Calu3 (cell line): Measurements from ENCODE around the gene SYNPO. TPM values are rescaled to one million over a fixed set of nuclear protein-coding genes. Genes with fewer than 3 reads are reported as not detected.

Experiments used
- BruUV-seq: library from RNA; stranded (reverse); fragments of 400-500 nt; replicated peaks from 2 replicates; lab custom pipeline; 2021; lab: Mats Ljungman, UMichigan
- CTCF ChIA-PET: fragments of 300-600 bp; sonication (Branson Sonifier 250); formaldehyde crosslinking; loops from one replicate; lab custom pipeline; 2022; ENCODE audit warnings: antibody characterized with exemption; lab: Charles Lee
- DNase-seq: peaks from one replicate; pipeline ENCODE4 v3.0.0; 2022
- H3K27ac Mint-ChIP-seq: one replicate; pipeline ENCODE4 v1.8.0; 2022; ENCODE audit warnings: mixed read lengths; ENCODE audit not compliant: unreplicated experiment
- H3K27me3 Mint-ChIP-seq: one replicate; pipeline ENCODE4 v1.8.0; 2022; ENCODE audit warnings: mixed read lengths; ENCODE audit not compliant: unreplicated experiment
- H3K36me3 Mint-ChIP-seq: one replicate; pipeline ENCODE4 v1.8.0; 2022; ENCODE audit warnings: mild to moderate bottlenecking, moderate library complexity, mixed read lengths; ENCODE audit not compliant: insufficient read depth, unreplicated experiment
- H3K4me1 Mint-ChIP-seq: one replicate; pipeline ENCODE4 v1.8.0; 2022; ENCODE audit warnings: mild to moderate bottlenecking, low read depth, mixed read lengths; ENCODE audit not compliant: unreplicated experiment
- H3K4me3 Mint-ChIP-seq: one replicate; pipeline ENCODE4 v1.8.0; 2022; ENCODE audit warnings: mild to moderate bottlenecking, low read depth, moderate library complexity, mixed read lengths; ENCODE audit not compliant: unreplicated experiment
- H3K9me3 Mint-ChIP-seq: one replicate; pipeline ENCODE4 v1.8.0; 2022; ENCODE audit warnings: low read depth, mixed read lengths; ENCODE audit not compliant: unreplicated experiment
- intact Hi-C: fragments of 100-400 bp; cut with micrococcal nuclease; formaldehyde crosslinking; loops from one replicate; pipeline ENCODE4 v1.10.0; 2022; ENCODE audit not compliant: unreplicated experiment
- total RNA-seq: library from RNA; stranded (reverse); gene quantifications from 2 replicates; pipeline ENCODE4 v1.2.3, GENCODE V29; 2022
- TF ChIP-seq, protein P1 (sequence below): fragments of 200-600 bp; IDR thresholded peaks from one replicate; pipeline ENCODE4 v1.8.0; 2022; ENCODE audit warnings: antibody characterized with exemption; ENCODE audit not compliant: unreplicated experiment

Gene SYNPO
- total RNA-seq, 1 experiment from 2014 or later = 0.92 TPM

DNA sequence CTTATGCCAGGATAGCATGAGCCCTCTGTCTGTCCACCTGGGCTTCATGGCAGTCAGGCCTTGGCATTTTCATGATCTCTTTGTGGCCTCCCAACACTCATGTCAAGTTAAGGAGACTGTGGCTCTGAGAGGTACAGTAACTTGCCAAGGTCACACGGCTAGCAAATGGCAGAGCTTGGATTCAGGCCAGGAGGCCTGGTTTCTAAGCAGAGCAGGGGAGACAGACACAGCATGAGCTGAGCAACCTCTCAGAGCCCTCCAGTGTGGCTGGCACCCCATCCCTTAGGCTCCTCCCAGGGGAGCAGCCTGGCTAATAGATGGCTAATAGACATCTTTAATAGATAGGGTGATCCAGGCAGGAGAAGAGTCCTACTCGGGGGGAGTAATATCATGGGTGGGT is 4.1 kb downstream of the SYNPO start:
- no peak overlapping the region for H3K27ac Mint-ChIP-seq
- H3K27me3 Mint-ChIP-seq = peaks cover 15% of the 10 kb centered on the region
- intact Hi-C loops = loop anchor here (5.0 kb wide), 1 partner anchor 82 kb away; no protein-coding TSS in a partner anchor
- CTCF ChIA-PET = no interaction called here
- H3K9me3 Mint-ChIP-seq = no peaks in the 10 kb centered on the region
- H3K36me3 Mint-ChIP-seq = peaks cover 10% of the 10 kb centered on the region
- no peak for DNase-seq
- no TSS peak for BruUV-seq
- TF ChIP-seq, protein P1, sequence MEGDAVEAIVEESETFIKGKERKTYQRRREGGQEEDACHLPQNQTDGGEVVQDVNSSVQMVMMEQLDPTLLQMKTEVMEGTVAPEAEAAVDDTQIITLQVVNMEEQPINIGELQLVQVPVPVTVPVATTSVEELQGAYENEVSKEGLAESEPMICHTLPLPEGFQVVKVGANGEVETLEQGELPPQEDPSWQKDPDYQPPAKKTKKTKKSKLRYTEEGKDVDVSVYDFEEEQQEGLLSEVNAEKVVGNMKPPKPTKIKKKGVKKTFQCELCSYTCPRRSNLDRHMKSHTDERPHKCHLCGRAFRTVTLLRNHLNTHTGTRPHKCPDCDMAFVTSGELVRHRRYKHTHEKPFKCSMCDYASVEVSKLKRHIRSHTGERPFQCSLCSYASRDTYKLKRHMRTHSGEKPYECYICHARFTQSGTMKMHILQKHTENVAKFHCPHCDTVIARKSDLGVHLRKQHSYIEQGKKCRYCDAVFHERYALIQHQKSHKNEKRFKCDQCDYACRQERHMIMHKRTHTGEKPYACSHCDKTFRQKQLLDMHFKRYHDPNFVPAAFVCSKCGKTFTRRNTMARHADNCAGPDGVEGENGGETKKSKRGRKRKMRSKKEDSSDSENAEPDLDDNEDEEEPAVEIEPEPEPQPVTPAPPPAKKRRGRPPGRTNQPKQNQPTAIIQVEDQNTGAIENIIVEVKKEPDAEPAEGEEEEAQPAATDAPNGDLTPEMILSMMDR = no peak
- peaks cover 34% of the 10 kb centered on the region for H3K4me1 Mint-ChIP-seq
- no peak overlapping the region for H3K4me3 Mint-ChIP-seq

DNA sequence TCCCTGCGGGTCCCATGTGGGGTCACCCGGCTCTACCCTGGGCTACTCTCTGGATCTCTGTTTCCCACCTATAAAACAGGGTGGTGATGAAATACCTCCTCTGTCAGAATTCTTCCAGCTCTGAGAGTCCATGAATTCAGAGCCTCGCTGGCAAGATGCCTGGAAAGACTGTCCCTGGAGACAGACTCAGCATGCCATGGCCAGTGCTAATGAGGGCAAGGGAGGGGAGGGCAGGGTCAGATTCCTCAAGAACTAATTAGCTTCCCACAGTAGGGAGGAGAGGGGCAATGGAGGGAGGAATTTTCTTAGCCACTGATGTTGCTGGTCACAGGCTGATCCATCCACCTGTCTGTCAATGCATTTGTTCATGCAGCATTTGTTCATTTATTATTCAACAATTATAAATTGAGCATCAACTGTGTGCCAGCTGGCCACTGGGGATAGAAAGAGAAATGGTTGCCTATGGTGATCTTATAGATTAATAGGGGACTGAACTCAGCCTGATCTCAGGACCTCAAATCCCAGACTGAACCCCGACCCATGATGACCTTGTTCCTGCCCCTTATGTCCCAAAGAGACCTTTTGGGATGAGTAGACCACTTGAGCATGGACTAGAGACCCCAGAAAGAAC is 4.7 kb downstream of the SYNPO start:
- H3K36me3 Mint-ChIP-seq = peaks cover 13% of the 10 kb centered on the region
- BruUV-seq = no TSS peak
- H3K27me3 Mint-ChIP-seq = peaks cover 15% of the 10 kb centered on the region
- H3K4me1 Mint-ChIP-seq = peaks cover 27% of the 10 kb centered on the region
- H3K27ac Mint-ChIP-seq = no peak overlapping the region
- no peak for DNase-seq
- H3K4me3 Mint-ChIP-seq = no peak overlapping the region
- TF ChIP-seq, protein P1 = no peak
- H3K9me3 Mint-ChIP-seq = no peaks in the 10 kb centered on the region
- CTCF ChIA-PET = no interaction called here
- intact Hi-C loops = no loop called here

DNA sequence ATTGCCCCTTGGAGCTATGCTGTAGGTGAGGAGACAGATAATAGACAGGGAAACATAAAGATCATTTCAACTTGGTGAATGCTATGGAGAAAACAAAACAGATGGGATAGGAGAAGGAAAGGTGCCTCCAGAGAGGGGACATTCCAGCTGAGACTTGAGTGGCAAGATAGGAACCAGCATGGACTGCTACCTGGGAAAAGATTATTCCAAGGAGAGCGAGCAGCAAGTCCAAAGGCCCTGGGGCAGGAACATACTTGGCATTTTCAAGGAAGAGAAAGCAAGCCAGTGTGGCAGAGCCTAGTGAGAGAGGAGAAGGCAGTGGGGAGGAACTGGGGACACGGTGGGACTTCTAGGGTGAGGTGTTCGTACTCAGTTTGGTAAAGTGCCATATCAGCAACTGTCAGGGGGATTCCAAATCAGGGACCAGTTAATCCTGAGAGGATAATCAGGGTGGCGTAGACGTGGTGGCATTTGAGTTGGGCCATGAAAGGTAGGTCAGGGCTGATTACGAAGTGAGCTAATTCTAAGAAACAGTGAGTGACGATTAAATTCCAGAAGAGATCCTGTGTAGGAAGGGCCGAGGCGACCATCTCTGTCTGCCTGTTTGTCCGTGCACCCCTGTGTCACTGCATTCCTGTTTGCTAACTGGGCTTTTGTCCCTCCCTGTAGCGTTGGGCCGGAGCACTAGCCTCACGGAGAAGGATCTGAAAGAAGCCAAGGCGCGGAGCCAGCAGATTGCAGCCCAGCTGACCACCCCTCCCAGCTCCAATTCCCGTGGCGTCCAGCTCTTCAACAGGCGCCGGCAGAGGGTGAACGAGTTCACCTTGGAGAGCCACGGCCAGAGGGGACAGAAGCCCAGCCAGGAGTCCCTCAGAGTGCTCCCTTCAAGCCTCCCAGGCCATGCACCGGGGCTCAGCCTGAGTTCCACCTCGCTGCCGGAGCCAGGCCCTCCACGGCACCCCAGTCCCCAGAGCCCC is 7.1 kb downstream of the SYNPO start:
- intact Hi-C loops = no loop called here
- no TSS peak for BruUV-seq
- Mint-ChIP-seq H3K27me3 (peaks cover 34% of the 10 kb centered on the region), H3K27ac (no peak overlapping the region), H3K4me3 (no peak overlapping the region), H3K9me3 (no peaks in the 10 kb centered on the region), H3K4me1 (peaks cover 7% of the 10 kb centered on the region), H3K36me3 (peaks cover 4% of the 10 kb centered on the region)
- TF ChIP-seq, protein P1 = no peak
- DNase-seq = no peak
- CTCF ChIA-PET = interaction anchor here (0.5 kb wide), 1 partner anchor 154 kb away, joined by 4 read pairs; no protein-coding TSS in a partner anchor

DNA sequence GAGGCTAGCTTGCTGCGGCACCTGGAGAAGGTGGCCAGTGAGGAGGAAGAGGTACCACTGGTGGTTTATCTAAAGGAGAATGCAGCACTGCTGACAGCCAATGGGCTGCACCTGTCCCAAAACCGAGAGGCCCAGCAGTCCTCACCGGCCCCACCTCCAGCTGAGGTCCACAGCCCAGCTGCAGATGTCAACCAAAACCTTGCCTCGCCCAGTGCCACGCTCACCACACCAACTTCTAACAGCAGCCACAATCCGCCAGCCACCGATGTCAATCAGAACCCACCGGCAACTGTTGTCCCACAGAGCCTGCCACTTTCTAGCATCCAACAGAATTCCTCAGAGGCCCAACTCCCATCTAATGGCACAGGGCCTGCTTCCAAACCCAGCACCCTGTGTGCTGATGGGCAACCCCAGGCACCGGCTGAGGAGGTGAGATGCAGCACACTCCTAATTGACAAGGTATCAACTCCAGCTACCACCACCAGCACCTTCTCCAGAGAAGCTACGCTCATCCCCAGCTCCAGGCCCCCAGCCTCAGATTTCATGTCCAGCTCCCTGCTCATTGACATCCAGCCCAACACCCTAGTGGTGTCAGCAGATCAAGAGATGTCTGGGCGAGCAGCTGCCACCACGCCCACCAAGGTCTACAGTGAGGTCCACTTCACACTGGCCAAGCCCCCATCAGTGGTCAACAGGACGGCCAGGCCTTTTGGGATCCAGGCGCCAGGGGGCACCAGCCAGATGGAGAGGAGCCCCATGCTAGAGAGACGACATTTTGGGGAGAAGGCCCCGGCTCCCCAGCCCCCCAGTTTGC is 8.0 kb downstream of the SYNPO start:
- no peak overlapping the region for H3K4me3 Mint-ChIP-seq
- intact Hi-C loops = no loop called here
- H3K4me1 Mint-ChIP-seq = no peaks in the 10 kb centered on the region
- no peak for DNase-seq
- BruUV-seq = no TSS peak
- TF ChIP-seq, protein P1 = no peak
- H3K36me3 Mint-ChIP-seq = peaks cover 4% of the 10 kb centered on the region
- CTCF ChIA-PET = no interaction called here
- H3K9me3 Mint-ChIP-seq = no peaks in the 10 kb centered on the region
- peaks cover 43% of the 10 kb centered on the region for H3K27me3 Mint-ChIP-seq
- no peak overlapping the region for H3K27ac Mint-ChIP-seq
